NCI-H2081 treated with DMSO at 0.1 percent for 48 hours (cell line): Measurements from ENCODE around the gene PAFAH1B2.

Experiments
- DNase-seq: peaks from one replicate; lab custom pipeline; 2025; lab: John Stamatoyannopoulos, UW

PAFAH1B2 gene

GRCh38 chr11:117188620-117189081, 44.6 kb downstream of the PAFAH1B2 start:
- DNase-seq, result no peak

- DNase-seq, result no peak
Observed at GRCh38 chr11:117189191-117189940, 45.3 kb downstream of the PAFAH1B2 start.

- DNase-seq, result no peak
Observed at GRCh38 chr11:117189941-117190544, 46.0 kb downstream of the PAFAH1B2 start.

- DNase-seq, result no peak
Observed at GRCh38 chr11:117191680-117192400, 47.8 kb downstream of the PAFAH1B2 start.

- no peak for DNase-seq
Observed at GRCh38 chr11:117192401-117192875, 48.4 kb downstream of the PAFAH1B2 start.

- DNase-seq, result no peak
Observed at GRCh38 chr11:117193130-117194020, 49.3 kb downstream of the PAFAH1B2 start.

GRCh38 chr11:117194267-117194666, 50.2 kb downstream of the PAFAH1B2 start:
- DNase-seq, result no peak

GRCh38 chr11:117195258-117195657, 51.2 kb downstream of the PAFAH1B2 start:
- no peak for DNase-seq

GRCh38 chr11:117195761-117196160, 51.7 kb downstream of the PAFAH1B2 start:
- no peak for DNase-seq

GRCh38 chr11:117197006-117197405, 52.9 kb downstream of the PAFAH1B2 start:
- DNase-seq, result no peak

GRCh38 chr11:117197516-117198456, 53.7 kb downstream of the PAFAH1B2 start:
- no peak for DNase-seq

GRCh38 chr11:117198613-117199012, 54.5 kb downstream of the PAFAH1B2 start:
- DNase-seq, result no peak

GRCh38 chr11:117199053-117199915, 55.2 kb downstream of the PAFAH1B2 start, which contains the start of gene TAGLN:
Gene TAGLN (plus strand): TSS chr11:117199370. CDS start chr11:117203014, 3,644 bp downstream.
- DNase-seq, result no peak

- DNase-seq, result no peak
Observed at GRCh38 chr11:117199916-117200812, 56.1 kb downstream of the PAFAH1B2 start.

- DNase-seq, result no peak
Observed at GRCh38 chr11:117200813-117201657, 56.9 kb downstream of the PAFAH1B2 start.

- no peak for DNase-seq
Observed at GRCh38 chr11:117201658-117202305, 57.7 kb downstream of the PAFAH1B2 start.
